SU-DHL-6 (cell line): ENCODE results near the gene ENOX1.
A peak's percentile ranks its signal among the peaks of the same experiment; 100 is the strongest.

Experiments
- H2AFZ ChIP-seq: fragments of 200-600 bp; sonication (generic); 2 replicates; pipeline ENCODE4 v1.6.1; 2014; ENCODE audit warnings: low read depth, mild to moderate bottlenecking, moderate library complexity, mixed read lengths, antibody characterized with exemption, low read length; ENCODE audit not compliant: severe bottlenecking
- H3F3A ChIP-seq: fragments of 200-600 bp; shearing (Covaris generic); 2 replicates; pipeline ENCODE4 v1.6.0; 2016; ENCODE audit warnings: antibody characterized with exemption, mild to moderate bottlenecking; ENCODE audit not compliant: insufficient read depth
- H3K27ac ChIP-seq: fragments of 200-600 bp; sonication (generic); 2 replicates; pipeline ENCODE4 v1.5.1; 2016; ENCODE audit warnings: low read depth, mild to moderate bottlenecking, low read length, moderate library complexity, mixed read lengths
- H3K27me3 ChIP-seq: fragments of 200-600 bp; sonication (generic), shearing (Covaris generic); 2 replicates; pipeline ENCODE4 v1.6.0; 2014; ENCODE audit warnings: mild to moderate bottlenecking, low read length
- H3K36me3 ChIP-seq: fragments of 200-600 bp; sonication (generic); 2 replicates; pipeline ENCODE4 v1.6.1; 2014; ENCODE audit warnings: mild to moderate bottlenecking, low read length, mixed read lengths
- H3K4me2 ChIP-seq: fragments of 300-600, 200-600 bp; shearing (Covaris generic), sonication (generic); 2 replicates; pipeline ENCODE4 v1.6.0; 2014; ENCODE audit warnings: low read length, low read depth, mild to moderate bottlenecking; ENCODE audit not compliant: poor library complexity, severe bottlenecking
- H3K4me3 ChIP-seq: fragments of 200-600 bp; sonication (generic); 2 replicates; pipeline ENCODE4 v1.5.1; 2014; ENCODE audit warnings: antibody characterized with exemption, low read length, mild to moderate bottlenecking, mixed read lengths; ENCODE audit not compliant: insufficient read depth, poor library complexity, severe bottlenecking
- H3K79me2 ChIP-seq: fragments of 200-600 bp; sonication (generic); 2 replicates; pipeline ENCODE4 v1.6.1; 2014; ENCODE audit warnings: mild to moderate bottlenecking, low read length, moderate library complexity; ENCODE audit not compliant: insufficient read depth
- H3K9ac ChIP-seq: fragments of 200-600 bp; sonication (generic); 2 replicates; pipeline ENCODE4 v1.7.0; 2014; ENCODE audit warnings: mild to moderate bottlenecking, low read length
- H3K9me2 ChIP-seq: fragments of 200-600 bp; sonication (generic); replicated peaks from 2 replicates; pipeline ENCODE4 v1.6.1; 2014; ENCODE audit warnings: low read length; ENCODE audit not compliant: insufficient read depth
- H3K9me3 ChIP-seq: fragments of 200-600 bp; sonication (generic); 2 replicates; pipeline ENCODE4 v1.6.1; 2014; ENCODE audit warnings: low read length, mixed read lengths; ENCODE audit not compliant: insufficient read depth
- H4K20me1 ChIP-seq: fragments of 200-600 bp; sonication (generic); 2 replicates; pipeline ENCODE4 v1.6.1; 2014; ENCODE audit warnings: low read depth, mild to moderate bottlenecking, antibody characterized with exemption, low read length, moderate library complexity, mixed read lengths
- CTCF ChIP-seq: fragments of 200-600 bp; sonication (generic); IDR thresholded peaks from one replicate; pipeline ENCODE4 v1.5.1; 2017; ENCODE audit warnings: antibody characterized with exemption, mild to moderate bottlenecking, low read length, moderate library complexity; ENCODE audit not compliant: insufficient read depth, poor library complexity, severe bottlenecking
- EZH2phosphoT487 ChIP-seq: fragments of 200-600 bp; sonication (generic), shearing (Covaris generic); conservative IDR thresholded peaks from 2 replicates; pipeline ENCODE4 v1.6.1; 2018; ENCODE audit warnings: mild to moderate bottlenecking, antibody characterized with exemption, low read length, moderate library complexity, mixed read lengths

ENOX1 gene

DNA sequence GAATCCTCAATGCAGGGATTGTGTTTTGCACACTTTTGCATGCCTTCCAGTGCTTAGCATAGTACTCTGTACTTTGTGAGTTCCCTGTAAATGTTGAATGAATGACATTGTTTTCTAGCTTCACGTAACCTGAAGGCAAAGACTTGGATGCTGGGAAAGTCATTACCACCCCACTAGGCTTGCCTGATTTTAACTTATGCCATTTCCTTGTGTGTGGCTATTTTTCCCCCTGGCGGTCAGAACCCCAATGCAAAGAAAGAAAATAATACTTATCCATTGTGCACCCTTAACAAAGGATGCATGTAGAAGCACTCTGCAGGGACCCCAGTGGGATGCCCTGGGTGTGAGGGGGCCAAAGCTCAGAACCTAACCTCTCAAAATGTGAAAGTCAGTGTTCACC is 1.2 kb upstream of the ENOX1 start:
- H3K4me3 ChIP-seq = no peak overlapping the region
- no peak overlapping the region for H3K4me2 ChIP-seq
- TF ChIP-seq CTCF = no peak
- TF ChIP-seq EZH2phosphoT487 = no peak
- H3K27me3 ChIP-seq = no peaks in the 10 kb centered on the region
- no peaks in the 10 kb centered on the region for H3K36me3 ChIP-seq
- no peak overlapping the region for H3K9ac ChIP-seq
- H3K9me2 ChIP-seq = no peaks in the 10 kb centered on the region
- H3K79me2 ChIP-seq = no peaks in the 10 kb centered on the region
- H3K9me3 ChIP-seq = no peaks in the 10 kb centered on the region
- H4K20me1 ChIP-seq = no peaks in the 10 kb centered on the region
- no peaks in the 10 kb centered on the region for H3F3A ChIP-seq
- H3K27ac ChIP-seq = no peak overlapping the region
- H2AFZ ChIP-seq = no peak overlapping the region

DNA sequence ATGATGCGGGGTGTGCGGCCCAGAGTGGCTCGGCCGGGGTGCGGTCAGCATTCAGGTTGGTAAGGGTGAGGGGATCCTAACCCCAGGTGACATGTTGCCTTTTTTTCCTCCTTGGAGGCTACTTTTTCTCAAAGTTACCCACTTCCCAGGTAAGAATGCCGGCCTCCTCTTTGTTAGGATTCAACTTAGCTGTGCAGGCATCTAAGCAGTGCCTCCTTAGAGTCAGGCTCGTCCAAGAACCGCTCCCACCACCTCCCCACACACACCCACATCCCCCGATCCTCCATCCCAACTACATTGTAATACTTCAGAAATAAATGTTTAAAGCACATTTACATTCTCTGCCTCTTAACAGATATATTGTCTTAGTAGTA is 733 bp upstream of the ENOX1 start:
- Histone ChIP-seq H3K27ac (no peak overlapping the region), H3K9ac (peak overlapping the region; percentile 20; the same call in 1 of the 2 replicates), H3K4me3 (no peak overlapping the region), H3K9me2 (no peaks in the 10 kb centered on the region), H3K79me2 (no peaks in the 10 kb centered on the region), H3K27me3 (no peaks in the 10 kb centered on the region), H3K36me3 (no peaks in the 10 kb centered on the region), H3K9me3 (no peaks in the 10 kb centered on the region), H4K20me1 (no peaks in the 10 kb centered on the region), H3F3A (no peaks in the 10 kb centered on the region), H3K4me2 (peak overlapping the region; percentile 55), H2AFZ (peak overlapping the region; percentile 19)
- TF ChIP-seq EZH2phosphoT487 (no peak), CTCF (no peak)

GRCh38 chr13:43786472-43786765 is 353 bp downstream of the ENOX1 start:
- Histone ChIP-seq H3K27ac (no peak overlapping the region), H3K4me3 (no peak overlapping the region), H3K9me3 (no peaks in the 10 kb centered on the region), H3F3A (no peaks in the 10 kb centered on the region), H3K27me3 (no peaks in the 10 kb centered on the region), H3K4me2 (peak overlapping the region; percentile 55), H3K79me2 (no peaks in the 10 kb centered on the region), H3K9ac (no peak overlapping the region), H4K20me1 (no peaks in the 10 kb centered on the region), H3K9me2 (no peaks in the 10 kb centered on the region), H2AFZ (no peak overlapping the region), H3K36me3 (no peaks in the 10 kb centered on the region)
- TF ChIP-seq CTCF (no peak), EZH2phosphoT487 (no peak)
